ENCODE data around the gene ACAT2.

ACAT2 gene

GRCh38 chr6:159728531-159728964 is 33.3 kb upstream of the ACAT2 start:
- no peak for ATAC-seq
- TF ChIP-seq ISL1 (CRISPR knock-in tag; IDR thresholded peaks at IDR 0.05) (no peak), OSR1 (CRISPR knock-in tag; IDR thresholded peaks at IDR 0.05) (no peak), CSDC2 (CRISPR knock-in tag; IDR thresholded peaks at IDR 0.05) (no peak), ZNF70 (CRISPR knock-in tag; IDR thresholded peaks at IDR 0.05) (no peak), BACH2 (CRISPR knock-in tag; IDR thresholded peaks at IDR 0.05; ENCODE audit: borderline replicate concordance) (no peak), TCF4 (CRISPR knock-in tag; IDR thresholded peaks at IDR 0.05; ENCODE audit: borderline replicate concordance) (no peak)

- no peak for TF ChIP-seq TSHZ2 (CRISPR knock-in tag; IDR thresholded peaks at IDR 0.05)
- TF ChIP-seq ZFP3 (CRISPR knock-in tag; IDR thresholded peaks at IDR 0.05), result no peak
- TF ChIP-seq ISL1 (CRISPR knock-in tag; IDR thresholded peaks at IDR 0.05), result no peak
- TF ChIP-seq CREB5 (CRISPR knock-in tag; IDR thresholded peaks at IDR 0.05; ENCODE audit: low read depth), result no peak
- no peak for TF ChIP-seq ZC3H10 (CRISPR knock-in tag; IDR thresholded peaks at IDR 0.05)
- TF ChIP-seq GLIS3 (CRISPR knock-in tag; IDR thresholded peaks at IDR 0.05), result no peak
- TF ChIP-seq CSDC2 (CRISPR knock-in tag; IDR thresholded peaks at IDR 0.05), result no peak
- TF ChIP-seq CSRNP3 (CRISPR knock-in tag; IDR thresholded peaks at IDR 0.05), result no peak
- TF ChIP-seq OSR1 (CRISPR knock-in tag; IDR thresholded peaks at IDR 0.05), result no peak
- no peak for TF ChIP-seq PATZ1 (CRISPR knock-in tag; IDR thresholded peaks at IDR 0.05; ENCODE audit: borderline replicate concordance)
- no peak for TF ChIP-seq ZNF8 (CRISPR knock-in tag; IDR thresholded peaks at IDR 0.05)
- TF ChIP-seq ZFP30 (CRISPR knock-in tag; IDR thresholded peaks at IDR 0.05), result no peak
- TF ChIP-seq TOX (CRISPR knock-in tag; IDR thresholded peaks at IDR 0.05; ENCODE audit: borderline replicate concordance), result no peak
- ATAC-seq, result no peak
These were observed 32.1 kb upstream of the ACAT2 start for GRCh38 chr6:159729598-159730331.

GRCh38 chr6:159730332-159730676 is 31.5 kb upstream of the ACAT2 start:
- ATAC-seq, result no peak
- TF ChIP-seq TCF4 (CRISPR knock-in tag; IDR thresholded peaks at IDR 0.05; ENCODE audit: borderline replicate concordance), result no peak
- TF ChIP-seq POU6F1 (CRISPR knock-in tag; IDR thresholded peaks at IDR 0.05; ENCODE audit: borderline replicate concordance, low read depth), result no peak
- no peak for TF ChIP-seq CREB5 (CRISPR knock-in tag; IDR thresholded peaks at IDR 0.05; ENCODE audit: low read depth)
- no peak for TF ChIP-seq ZFP30 (CRISPR knock-in tag; IDR thresholded peaks at IDR 0.05)
- TF ChIP-seq CSDC2 (CRISPR knock-in tag; IDR thresholded peaks at IDR 0.05), result no peak
- no peak for TF ChIP-seq GLIS3 (CRISPR knock-in tag; IDR thresholded peaks at IDR 0.05)
- no peak for TF ChIP-seq ZFP3 (CRISPR knock-in tag; IDR thresholded peaks at IDR 0.05)
- TF ChIP-seq OSR1 (CRISPR knock-in tag; IDR thresholded peaks at IDR 0.05), result no peak
- no peak for TF ChIP-seq PPARA (CRISPR knock-in tag; IDR thresholded peaks at IDR 0.05; ENCODE audit: borderline replicate concordance)
- TF ChIP-seq ARNTL (CRISPR knock-in tag; IDR thresholded peaks at IDR 0.05; ENCODE audit: borderline replicate concordance, low read depth), result no peak
- TF ChIP-seq BACH2 (CRISPR knock-in tag; IDR thresholded peaks at IDR 0.05; ENCODE audit: borderline replicate concordance), result no peak
- no peak for TF ChIP-seq TSHZ2 (CRISPR knock-in tag; IDR thresholded peaks at IDR 0.05)
- TF ChIP-seq CSRNP3 (CRISPR knock-in tag; IDR thresholded peaks at IDR 0.05), result no peak
- TF ChIP-seq ZNF70 (CRISPR knock-in tag; IDR thresholded peaks at IDR 0.05), result no peak
- no peak for TF ChIP-seq SNAI2 (CRISPR knock-in tag; IDR thresholded peaks at IDR 0.05)
- no peak for TF ChIP-seq ZC3H10 (CRISPR knock-in tag; IDR thresholded peaks at IDR 0.05)
